ENCODE measurements around the gene MYMK.
A peak's percentile ranks its signal among the peaks of the same experiment; 100 is the strongest.

MYMK gene

GRCh38 chr9:133534346-133535291 lies 9.9 kb upstream of the MYMK start, which contains the start of gene ADAMTSL2:
TSS of gene ADAMTSL2 (plus strand) at chr9:133534704. CDS start at chr9:133536713, 2,009 bp downstream.
- DNase-seq = peak in 1 of 2 experiments; percentile 16
- TF ChIP-seq POLR2A (IDR thresholded peaks at IDR 0.05; ENCODE audit: low read length) (no peak), GATA1 (IDR thresholded peaks at IDR 0.05; ENCODE audit: low read depth, low read length) (no peak)

GRCh38 chr9:133533857-133534256 lies 9.1 kb upstream of the MYMK start:
- DNase-seq = no peak
- TF ChIP-seq POLR2A (IDR thresholded peaks at IDR 0.05; ENCODE audit: low read length) = no peak
- TF ChIP-seq GATA1 (IDR thresholded peaks at IDR 0.05; ENCODE audit: low read depth, low read length) = no peak

GRCh38 chr9:133532937-133533668 lies 8.3 kb upstream of the MYMK start:
- peak; percentile 74 to 77 for DNase-seq
- TF ChIP-seq POLR2A (IDR thresholded peaks at IDR 0.05; ENCODE audit: low read length) (no peak), GATA1 (IDR thresholded peaks at IDR 0.05; ENCODE audit: low read depth, low read length) (no peak)

DNA sequence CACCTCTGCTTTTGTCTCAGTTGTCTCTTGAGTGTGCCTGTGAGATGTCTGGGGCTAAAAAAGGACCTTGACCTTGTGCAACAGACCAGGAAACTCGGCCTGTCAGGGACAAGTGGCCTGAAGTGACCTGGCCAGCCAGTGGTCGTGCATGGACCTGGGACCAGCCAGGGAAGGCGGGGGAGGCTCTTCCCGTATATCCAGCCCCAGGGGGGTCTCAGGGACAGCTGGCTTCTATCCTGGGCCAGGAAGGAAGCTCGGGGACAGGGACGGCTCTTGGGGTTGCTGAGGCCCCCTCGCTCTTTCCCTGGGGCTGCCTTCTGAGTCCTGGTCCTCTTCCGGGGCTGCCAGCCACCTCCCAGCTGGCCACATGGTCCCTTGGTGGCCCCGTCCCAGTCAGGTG lies 6.5 kb upstream of the MYMK start:
- TF ChIP-seq POLR2A (IDR thresholded peaks at IDR 0.05; ENCODE audit: low read length) (no peak), GATA1 (IDR thresholded peaks at IDR 0.05; ENCODE audit: low read depth, low read length) (no peak)

DNA sequence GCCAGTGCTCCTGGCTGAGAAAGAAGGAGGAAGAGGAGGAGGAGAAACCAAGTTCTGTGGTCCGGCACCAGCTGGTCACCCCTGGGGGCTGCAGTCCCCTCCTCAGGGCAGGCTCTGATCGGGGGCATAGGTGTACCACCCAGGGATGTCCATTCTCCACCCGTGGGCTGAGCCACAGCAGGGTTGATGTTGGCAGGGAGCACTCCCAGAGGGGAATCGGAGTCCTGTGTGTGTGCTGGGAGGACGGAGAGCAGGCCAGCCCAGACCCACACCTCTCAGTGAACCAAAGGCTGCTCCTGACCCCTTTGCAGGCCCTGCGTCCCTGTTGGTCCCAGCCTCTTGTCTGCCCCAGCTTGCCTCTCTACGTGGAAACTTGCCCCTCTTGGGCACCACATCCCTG lies 5.1 kb upstream of the MYMK start:
- TF ChIP-seq POLR2A (IDR thresholded peaks at IDR 0.05; ENCODE audit: low read length) (no peak), GATA1 (IDR thresholded peaks at IDR 0.05; ENCODE audit: low read depth, low read length) (no peak)
- no peak for DNase-seq

More for the DNA sequence above, 6.5 kb upstream of the MYMK start:
- no peak for DNase-seq

GRCh38 chr9:133529457-133529856 lies 4.7 kb upstream of the MYMK start:
- TF ChIP-seq GATA1 (IDR thresholded peaks at IDR 0.05; ENCODE audit: low read depth, low read length) = no peak
- TF ChIP-seq POLR2A (IDR thresholded peaks at IDR 0.05; ENCODE audit: low read length) = no peak
- no peak for DNase-seq

- no peak for DNase-seq
Measured at GRCh38 chr9:133528876-133529241, 4.1 kb upstream of the MYMK start.

DNA sequence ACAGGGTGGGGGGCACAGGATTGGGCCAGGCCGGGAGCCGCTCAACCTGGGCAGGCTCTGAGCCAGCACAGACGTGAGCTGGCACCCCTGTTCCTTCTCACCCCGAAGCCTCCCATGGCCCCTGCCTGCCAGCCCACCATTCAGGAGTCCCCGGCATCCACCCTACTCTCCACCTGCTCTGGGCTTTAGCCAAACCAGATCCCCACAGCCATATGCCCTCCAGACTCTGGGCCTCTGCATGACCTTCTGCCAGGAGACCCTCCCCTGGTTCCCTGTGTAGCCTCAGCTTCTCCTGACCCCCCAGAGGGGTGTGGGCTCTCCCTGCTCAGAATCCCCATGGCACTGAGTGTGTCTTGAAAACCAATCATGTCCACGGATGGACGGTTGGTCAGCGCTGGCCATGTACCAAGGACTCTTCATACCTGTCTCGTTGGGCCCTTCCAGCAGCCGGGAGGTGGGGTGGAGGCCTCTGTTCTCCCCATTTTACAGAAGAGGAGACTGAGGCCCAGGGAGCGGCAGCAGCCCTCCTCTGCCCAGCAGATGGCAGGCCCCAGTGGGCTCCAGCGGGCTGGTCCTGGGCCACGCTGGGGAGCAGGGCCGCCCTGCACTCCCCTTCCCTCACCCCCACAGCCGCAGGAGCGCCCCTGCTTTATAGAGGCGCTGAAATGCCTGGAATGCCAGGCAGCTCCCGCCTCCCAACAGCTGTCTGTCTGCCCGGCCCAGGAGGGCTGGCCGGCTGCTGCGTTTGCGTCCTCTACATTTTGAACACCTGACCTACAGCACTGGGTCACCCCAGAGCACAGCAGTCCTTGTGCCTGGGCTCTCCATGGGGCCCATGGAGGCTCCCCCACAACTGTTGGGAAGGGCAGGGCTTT lies 3.5 kb upstream of the MYMK start:
- DNase-seq = no peak
- TF ChIP-seq POLR2A (IDR thresholded peaks at IDR 0.05; ENCODE audit: low read length) (no peak), GATA1 (IDR thresholded peaks at IDR 0.05; ENCODE audit: low read depth, low read length) (no peak)

More at GRCh38 chr9:133528876-133529241, 4.1 kb upstream of the MYMK start:
- TF ChIP-seq POLR2A (IDR thresholded peaks at IDR 0.05; ENCODE audit: low read length) = no peak
- TF ChIP-seq GATA1 (IDR thresholded peaks at IDR 0.05; ENCODE audit: low read depth, low read length) = no peak

- TF ChIP-seq POLR2A (IDR thresholded peaks at IDR 0.05; ENCODE audit: low read length) (no peak), GATA1 (IDR thresholded peaks at IDR 0.05; ENCODE audit: low read depth, low read length) (no peak)
- DNase-seq = no peak
Measured at GRCh38 chr9:133527444-133527920, 2.7 kb upstream of the MYMK start.

DNA sequence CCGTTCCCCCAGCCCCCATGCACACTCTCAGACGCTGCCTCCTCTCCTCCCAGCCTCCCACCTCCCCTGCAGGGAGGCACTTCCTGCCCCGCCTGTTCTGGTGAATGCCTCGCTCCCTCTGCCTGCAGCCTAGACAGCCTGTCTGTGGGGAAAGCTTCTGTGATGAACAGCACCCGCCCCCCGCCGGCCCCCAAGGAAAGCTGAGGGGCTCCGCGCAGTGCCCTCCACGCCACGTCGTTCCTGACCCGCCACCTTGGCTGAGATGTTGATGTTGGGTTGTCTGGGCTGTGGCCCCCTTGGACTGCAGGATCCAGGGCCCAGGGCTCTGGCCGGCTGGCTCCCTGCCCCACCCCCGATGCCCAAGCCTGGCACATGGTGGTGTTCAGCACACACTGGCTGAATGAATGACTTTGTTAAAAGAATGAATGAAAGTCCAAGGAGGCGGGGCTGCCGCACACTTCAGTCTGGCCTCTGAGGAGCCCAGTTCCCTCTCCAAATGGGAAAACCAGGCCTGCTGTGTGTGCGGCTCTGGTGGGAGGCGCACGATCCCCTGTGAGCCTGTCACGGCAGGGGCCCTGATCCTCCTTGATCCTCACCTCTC lies 2.1 kb upstream of the MYMK start:
- no peak for DNase-seq
- TF ChIP-seq GATA1 (IDR thresholded peaks at IDR 0.05; ENCODE audit: low read depth, low read length) (no peak), POLR2A (IDR thresholded peaks at IDR 0.05; ENCODE audit: low read length) (no peak)

GRCh38 chr9:133525677-133526076 lies 918 bp upstream of the MYMK start:
- TF ChIP-seq POLR2A (IDR thresholded peaks at IDR 0.05; ENCODE audit: low read length) (no peak), GATA1 (IDR thresholded peaks at IDR 0.05; ENCODE audit: low read depth, low read length) (no peak)
- DNase-seq = no peak

GRCh38 chr9:133524146-133524545 lies 613 bp downstream of the MYMK start:
- TF ChIP-seq GATA1 (IDR thresholded peaks at IDR 0.05; ENCODE audit: low read depth, low read length) = no peak
- TF ChIP-seq POLR2A (IDR thresholded peaks at IDR 0.05; ENCODE audit: low read length) = no peak

GRCh38 chr9:133523106-133523505 lies 1.7 kb downstream of the MYMK start:
- TF ChIP-seq POLR2A (IDR thresholded peaks at IDR 0.05; ENCODE audit: low read length) (no peak), GATA1 (IDR thresholded peaks at IDR 0.05; ENCODE audit: low read depth, low read length) (no peak)
- DNase-seq = no peak

More at GRCh38 chr9:133524146-133524545, 613 bp downstream of the MYMK start:
- no peak for DNase-seq
